Chondrocyte (in vitro differentiated cells): ENCODE measurements around the gene TXNDC8. TPM values are rescaled to one million over a fixed set of nuclear protein-coding genes. Genes with fewer than 3 reads are reported as not detected.

Source experiments
- DNase-seq: peaks from one replicate; pipeline ENCODE4 v3.0.0; 2021; ENCODE audit warnings: mixed read lengths, low spot score
- H3K27ac Mint-ChIP-seq: one replicate; pipeline ENCODE4 v1.8.0; 2021; ENCODE audit warnings: mild to moderate bottlenecking, moderate library complexity, mixed read lengths; ENCODE audit not compliant: unreplicated experiment
- H3K27me3 Mint-ChIP-seq: 2 replicates; pipeline ENCODE4 v1.8.0; 2021; ENCODE audit warnings: low read depth, mixed read lengths
- H3K36me3 Mint-ChIP-seq: 2 replicates; pipeline ENCODE4 v1.8.0; 2021; ENCODE audit warnings: low read depth, mixed read lengths
- H3K4me1 Mint-ChIP-seq: 2 replicates; pipeline ENCODE4 v1.8.0; 2021; ENCODE audit warnings: low read depth, mild to moderate bottlenecking, mixed read lengths
- H3K4me3 Mint-ChIP-seq: one replicate; pipeline ENCODE4 v1.8.0; 2021; ENCODE audit warnings: mild to moderate bottlenecking, moderate library complexity, mixed read lengths; ENCODE audit not compliant: unreplicated experiment
- H3K9me3 Mint-ChIP-seq: 2 replicates; pipeline ENCODE4 v1.8.0; 2021; ENCODE audit warnings: low read depth, mixed read lengths
- total RNA-seq: library from RNA; stranded (reverse); gene quantifications from 3 replicates; pipeline ENCODE4 v1.2.1, GENCODE V29; 2021
- TF ChIP-seq, protein P1 (sequence below): fragments of 200-600 bp; sonication (generic); IDR thresholded peaks from 2 replicates; pipeline ENCODE4 v1.5.0; 2021; ENCODE audit warnings: antibody characterized with exemption, mild to moderate bottlenecking, moderate library complexity

The TXNDC8 gene
- total RNA-seq, 1 donor from 2014 or later: not detected

DNA sequence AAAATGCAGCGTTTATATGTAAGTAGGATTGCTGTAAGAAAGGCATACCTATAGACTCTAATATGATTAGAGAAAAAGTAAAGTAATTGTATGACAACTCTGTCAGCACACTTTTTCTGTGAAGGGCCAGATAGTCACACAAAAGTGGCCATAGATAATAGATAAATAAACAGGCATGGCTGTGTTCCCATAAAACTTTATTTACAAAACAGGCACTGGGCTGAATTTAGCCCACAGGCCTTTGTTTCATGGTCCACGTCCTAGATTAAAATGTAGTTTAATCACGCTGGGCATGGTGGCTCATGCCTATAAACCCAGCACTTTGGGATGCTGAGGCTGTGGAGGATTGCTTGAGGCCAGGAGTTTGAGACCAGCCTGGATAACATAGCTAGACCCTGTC lies 8.7 kb upstream of the TXNDC8 start:
- DNase-seq: no peak
- no peak overlapping the region for H3K4me3 Mint-ChIP-seq
- H3K27me3 Mint-ChIP-seq: no peaks in the 10 kb centered on the region
- H3K9me3 Mint-ChIP-seq: no peaks in the 10 kb centered on the region
- no peak overlapping the region for H3K27ac Mint-ChIP-seq
- H3K4me1 Mint-ChIP-seq: peaks cover 11% of the 10 kb centered on the region
- no peaks in the 10 kb centered on the region for H3K36me3 Mint-ChIP-seq
- TF ChIP-seq, protein P1, sequence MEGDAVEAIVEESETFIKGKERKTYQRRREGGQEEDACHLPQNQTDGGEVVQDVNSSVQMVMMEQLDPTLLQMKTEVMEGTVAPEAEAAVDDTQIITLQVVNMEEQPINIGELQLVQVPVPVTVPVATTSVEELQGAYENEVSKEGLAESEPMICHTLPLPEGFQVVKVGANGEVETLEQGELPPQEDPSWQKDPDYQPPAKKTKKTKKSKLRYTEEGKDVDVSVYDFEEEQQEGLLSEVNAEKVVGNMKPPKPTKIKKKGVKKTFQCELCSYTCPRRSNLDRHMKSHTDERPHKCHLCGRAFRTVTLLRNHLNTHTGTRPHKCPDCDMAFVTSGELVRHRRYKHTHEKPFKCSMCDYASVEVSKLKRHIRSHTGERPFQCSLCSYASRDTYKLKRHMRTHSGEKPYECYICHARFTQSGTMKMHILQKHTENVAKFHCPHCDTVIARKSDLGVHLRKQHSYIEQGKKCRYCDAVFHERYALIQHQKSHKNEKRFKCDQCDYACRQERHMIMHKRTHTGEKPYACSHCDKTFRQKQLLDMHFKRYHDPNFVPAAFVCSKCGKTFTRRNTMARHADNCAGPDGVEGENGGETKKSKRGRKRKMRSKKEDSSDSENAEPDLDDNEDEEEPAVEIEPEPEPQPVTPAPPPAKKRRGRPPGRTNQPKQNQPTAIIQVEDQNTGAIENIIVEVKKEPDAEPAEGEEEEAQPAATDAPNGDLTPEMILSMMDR: no peak

DNA sequence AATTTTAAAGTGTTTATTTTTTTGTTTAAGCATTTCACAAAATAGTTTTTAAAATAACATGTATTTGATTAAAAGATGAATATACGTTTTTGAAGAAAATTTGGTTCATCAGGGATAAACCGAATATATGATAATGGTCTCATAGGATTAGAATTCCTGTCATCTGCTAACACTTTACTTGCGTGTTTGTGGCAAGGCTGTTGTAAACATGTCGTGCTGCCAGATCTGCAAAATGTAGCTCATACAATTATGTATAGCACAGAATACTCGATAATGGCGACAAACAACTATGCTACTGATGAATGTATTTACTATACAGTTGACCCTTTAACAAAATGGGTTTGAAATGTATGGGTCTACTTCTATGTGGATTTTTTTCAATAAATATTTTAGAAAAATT lies 7.2 kb upstream of the TXNDC8 start:
- DNase-seq: no peak
- Mint-ChIP-seq H3K27me3 (no peaks in the 10 kb centered on the region), H3K9me3 (no peaks in the 10 kb centered on the region), H3K4me1 (no peaks in the 10 kb centered on the region), H3K27ac (no peak overlapping the region), H3K36me3 (no peaks in the 10 kb centered on the region), H3K4me3 (no peak overlapping the region)
- TF ChIP-seq, protein P1: no peak

DNA sequence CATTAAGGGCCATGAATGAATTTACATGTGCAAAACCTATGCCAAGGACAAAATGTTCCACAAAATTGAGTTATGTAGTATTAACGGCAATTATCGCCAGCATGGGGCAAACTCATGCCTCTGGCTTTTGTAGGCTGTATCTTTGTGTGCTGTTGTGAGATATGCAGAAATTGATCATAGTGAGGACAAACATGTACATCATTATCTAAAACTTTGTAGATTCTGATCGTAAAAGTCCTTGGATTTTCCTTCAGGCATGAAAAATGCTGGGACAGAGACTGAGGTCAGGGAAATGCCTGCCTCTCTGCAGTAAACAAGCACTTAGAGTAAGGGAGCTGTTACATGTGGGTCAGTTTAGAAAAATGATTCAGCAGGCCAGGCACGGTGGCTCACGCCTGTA lies 5.9 kb upstream of the TXNDC8 start:
- Mint-ChIP-seq H3K9me3 (no peaks in the 10 kb centered on the region), H3K4me3 (no peak overlapping the region), H3K27me3 (no peaks in the 10 kb centered on the region), H3K27ac (no peak overlapping the region), H3K36me3 (no peaks in the 10 kb centered on the region), H3K4me1 (peaks cover 1% of the 10 kb centered on the region)
- TF ChIP-seq, protein P1: no peak
- no peak for DNase-seq

DNA sequence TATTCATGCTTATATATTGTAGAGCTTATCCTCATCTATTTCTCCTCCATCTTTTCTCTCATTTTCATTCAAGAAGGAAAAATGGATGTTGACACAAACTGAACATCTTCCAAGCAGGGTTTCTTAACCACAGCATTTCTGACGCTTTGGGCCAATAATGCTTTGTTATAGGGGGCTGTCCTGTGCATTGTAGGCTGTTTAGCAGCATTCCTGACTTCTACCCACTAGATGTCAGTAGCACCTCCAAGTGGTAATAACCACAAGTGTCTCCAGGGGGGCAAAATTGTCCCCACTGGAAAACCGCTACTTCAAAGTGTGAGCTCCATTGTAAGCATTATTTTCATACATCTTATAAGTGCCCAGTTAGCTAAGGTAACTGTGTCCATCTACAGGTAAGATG lies 2.6 kb upstream of the TXNDC8 start:
- DNase-seq: no peak

DNA sequence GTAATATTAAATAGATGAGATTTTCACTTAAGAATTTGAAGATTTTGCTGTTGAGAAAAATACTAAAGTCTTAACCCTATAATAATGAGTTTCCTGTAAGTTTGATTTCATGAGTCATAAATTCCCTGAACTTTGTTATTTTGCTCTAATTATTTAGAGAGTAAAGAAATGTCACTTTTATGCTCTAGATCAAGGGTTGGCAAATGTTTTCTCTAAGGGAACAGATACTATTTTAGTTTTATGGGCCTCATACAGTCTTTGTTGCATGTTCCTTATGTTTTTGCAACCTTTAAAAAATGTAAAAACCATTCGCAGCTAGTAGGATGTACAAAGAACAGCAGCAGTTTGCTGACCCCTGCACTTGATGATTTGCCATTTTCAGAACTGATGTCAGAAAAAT lies 480 bp upstream of the TXNDC8 start:
- Mint-ChIP-seq H3K4me1 (peaks cover 11% of the 10 kb centered on the region), H3K9me3 (no peaks in the 10 kb centered on the region), H3K27ac (peak overlapping the region; percentile 63), H3K4me3 (no peak overlapping the region), H3K27me3 (no peaks in the 10 kb centered on the region), H3K36me3 (no peaks in the 10 kb centered on the region)
- no peak for DNase-seq
- TF ChIP-seq, protein P1: no peak

More for the DNA sequence above, 2.6 kb upstream of the TXNDC8 start:
- Mint-ChIP-seq H3K36me3 (no peaks in the 10 kb centered on the region), H3K27me3 (no peaks in the 10 kb centered on the region), H3K4me3 (no peak overlapping the region), H3K27ac (no peak overlapping the region), H3K9me3 (no peaks in the 10 kb centered on the region), H3K4me1 (peaks cover 11% of the 10 kb centered on the region)
- TF ChIP-seq, protein P1: peak; percentile 73
